Endothelial cell of umbilical vein (primary cell): Measurements from ENCODE around the gene CMTM8. TPM values are rescaled to one million over a fixed set of nuclear protein-coding genes. Genes with fewer than 3 reads are reported as not detected.

Experiments
- BruUV-seq: library from RNA; stranded (reverse); fragments of 400-500 nt; replicated peaks from 2 replicates; lab custom pipeline; 2021; lab: Mats Ljungman, UMichigan
- CTCF ChIA-PET: fragments of 300-600, 350-600 bp; sonication (Branson Sonifier 250); formaldehyde crosslinking; loops from one replicate; lab custom pipeline; 2021; ENCODE audit warnings: antibody characterized with exemption, inconsistent platforms; lab: Charles Lee
- POLR2A ChIA-PET: fragments of 300-600, 350-600 bp; sonication (Branson Sonifier 250); formaldehyde crosslinking; loops from one replicate; lab custom pipeline; 2021; ENCODE audit warnings: antibody characterized with exemption, inconsistent platforms; lab: Charles Lee
- DNase-seq: peaks from one replicate; pipeline ENCODE4 v3.0.0-alpha.2; 2011; ENCODE audit warnings: low read depth, low spot score
- FAIRE-seq: peaks from 2 replicates; lab custom pipeline; 2011; peaks lifted over from hg19 to GRCh38; lab: Jason Lieb, UNC
- H2AFZ ChIP-seq: 2 replicates; pipeline ENCODE4 v1.6.0; 2012; ENCODE audit warnings: low read depth, low read length, control low read depth, inconsistent platforms
- H3K27ac ChIP-seq: 2 replicates; pipeline ENCODE4 v1.5.1; 2011; ENCODE audit warnings: low read depth, mild to moderate bottlenecking, control low read depth, low read length, moderate library complexity; ENCODE audit not compliant: insufficient read depth
- H3K27me3 ChIP-seq, 2 experiments: 2 replicates each; pipeline versions ENCODE4 v1.6.0 to v1.6.1; 2011; ENCODE audit warnings: low read length in 2 of 2, mixed read lengths in 1 of 2; ENCODE audit not compliant: control insufficient read depth in 2 of 2, insufficient read depth in 2 of 2
- H3K36me3 ChIP-seq, 2 experiments: 2 replicates in 1 of 2; 3 replicates in 1 of 2; pipeline ENCODE4 v1.5.1; 2011; ENCODE audit warnings: low read length in 2 of 2, mild to moderate bottlenecking in 1 of 2, moderate library complexity in 1 of 2; ENCODE audit not compliant: control insufficient read depth in 2 of 2, insufficient read depth in 2 of 2; ENCODE audit errors: extremely low read depth in 1 of 2
- H3K4me1 ChIP-seq: 3 replicates; pipeline ENCODE4 v1.5.1; 2011; ENCODE audit warnings: mild to moderate bottlenecking, low read length; ENCODE audit not compliant: control insufficient read depth, insufficient read depth; ENCODE audit errors: extremely low read depth
- H3K4me2 ChIP-seq: 2 replicates; pipeline ENCODE4 v1.6.1; 2011; ENCODE audit warnings: low read length, control low read depth, mixed read lengths; ENCODE audit not compliant: insufficient read depth
- H3K4me3 ChIP-seq, 3 experiments: fragments of 200-600 bp in 1 of 3; sonication (generic), shearing (Covaris generic) in 1 of 3; replicated peaks in 1 of 3; 2 replicates each; pipeline ENCODE4 v1.5.1; 2011 to 2016; ENCODE audit warnings: control low read depth in 3 of 3, low read length in 3 of 3, mild to moderate bottlenecking in 2 of 3, inconsistent platforms in 1 of 3, low read depth in 1 of 3, moderate library complexity in 1 of 3; ENCODE audit not compliant: insufficient read depth in 1 of 3
- H3K79me2 ChIP-seq: 2 replicates; pipeline ENCODE4 v1.6.0; 2012; ENCODE audit warnings: low read length, inconsistent platforms; ENCODE audit not compliant: control insufficient read depth, insufficient read depth
- H3K9ac ChIP-seq: replicated peaks from 2 replicates; pipeline ENCODE3; 2011; ENCODE audit warnings: low read length, control low read depth; ENCODE audit not compliant: insufficient read depth; ENCODE audit errors: extremely low read depth
- H3K9me1 ChIP-seq: replicated peaks from 3 replicates; pipeline ENCODE4 v1.6.0; 2011; ENCODE audit warnings: mild to moderate bottlenecking, low read length; ENCODE audit not compliant: control insufficient read depth, insufficient read depth; ENCODE audit errors: extremely low read depth
- H3K9me3 ChIP-seq: replicated peaks from 2 replicates; pipeline ENCODE4 v1.5.1; 2012; ENCODE audit warnings: low read length, inconsistent platforms; ENCODE audit not compliant: control insufficient read depth, insufficient read depth
- H4K20me1 ChIP-seq: replicated peaks from 2 replicates; pipeline ENCODE3; 2011; ENCODE audit warnings: mild to moderate bottlenecking, low read length; ENCODE audit not compliant: control insufficient read depth, insufficient read depth; ENCODE audit errors: extremely low read depth
- CTCF ChIP-seq, 2 donors: IDR thresholded peaks; 1 replicate in 1 of 2; 2 replicates in 1 of 2; pipeline ENCODE4 v1.5.1; 2011; ENCODE audit warnings: low read length in 2 of 2, mild to moderate bottlenecking in 2 of 2, moderate library complexity in 2 of 2, control low read depth in 1 of 2, inconsistent platforms in 1 of 2, low read depth in 1 of 2; ENCODE audit not compliant: insufficient read depth in 1 of 2; ENCODE audit errors: extremely low read depth in 1 of 2
- EZH2 ChIP-seq: IDR thresholded peaks from 2 replicates; pipeline ENCODE4 v1.6.1; 2012; ENCODE audit warnings: borderline replicate concordance, low read depth, mild to moderate bottlenecking, moderate library complexity, low read length, inconsistent platforms; ENCODE audit not compliant: severe bottlenecking
- FOS ChIP-seq: IDR thresholded peaks from 2 replicates; pipeline ENCODE4 v1.6.1; 2011; ENCODE audit warnings: mild to moderate bottlenecking, low read length, moderate library complexity, borderline replicate concordance; ENCODE audit not compliant: insufficient read depth
- GATA2 ChIP-seq: IDR thresholded peaks from 2 replicates; pipeline ENCODE4 v1.7.0; 2011; ENCODE audit warnings: low read depth, mild to moderate bottlenecking, moderate library complexity, mixed read lengths, low read length; ENCODE audit not compliant: insufficient read length, insufficient read depth
- JUN ChIP-seq: IDR thresholded peaks from 2 replicates; pipeline ENCODE4 v1.6.1; 2011; ENCODE audit warnings: borderline replicate concordance, low read depth; ENCODE audit not compliant: insufficient read length, insufficient read depth
- MYC ChIP-seq: IDR thresholded peaks from one replicate; pipeline ENCODE4 v1.6.1; 2011; ENCODE audit warnings: mild to moderate bottlenecking, low read depth, low read length
- POLR2A ChIP-seq: IDR thresholded peaks from 2 replicates; pipeline ENCODE4 v1.6.1; 2012; ENCODE audit warnings: low read depth, mild to moderate bottlenecking, control low read depth, low read length
- POLR2AphosphoS5 ChIP-seq: IDR thresholded peaks from 2 replicates; pipeline ENCODE4 v1.6.1; 2012; ENCODE audit warnings: low read depth, mild to moderate bottlenecking, control low read depth, low read length, moderate library complexity; ENCODE audit not compliant: insufficient read depth
- dilution Hi-C: fragments of 300-500 bp; cut with MboI; formaldehyde crosslinking; loops from one replicate; pipeline ENCODE4 v1.15.0; 2019; ENCODE audit warnings: low sequenced_read_pairs; ENCODE audit not compliant: extremely low pct_ligation_motif_present
- intact Hi-C: fragments of 100-400 bp; cut with micrococcal nuclease; formaldehyde crosslinking; loops from one replicate; pipeline ENCODE4 v1.10.0; 2022
- polyA plus RNA-seq, 4 experiments: library from polyadenylated mRNA; depleted of rRNA in 3 of 4; stranded (reverse) in 3 of 4; unstranded in 1 of 4; fragments of >200 nt; gene quantifications; 2 replicates each; pipeline versions ENCODE4 v1.2.1 to v1.2.3, GENCODE V29; 2011 to 2012; ENCODE audit warnings: missing spikeins in 1 of 4
- total RNA-seq: library from RNA; stranded (reverse); gene quantifications from 2 replicates; pipeline ENCODE4 v1.2.3, GENCODE V29; 2021
- TF ChIP-seq, protein P1 (sequence below): IDR thresholded peaks from 2 replicates; pipeline ENCODE4 v1.6.1; 2011; ENCODE audit not compliant: insufficient read depth, insufficient read length

The CMTM8 gene
- total and polyA plus RNA-seq, 2 donors (not counting 3 experiments of a cell fraction or from before 2014, with no cell fraction given), result 7.3 to 11.9 TPM

- intact Hi-C loops (no loop called here), dilution Hi-C loops (no loop called here)
- no peaks in the 10 kb centered on the region for H3K36me3 ChIP-seq
- no peak overlapping the region for H3K9ac ChIP-seq
- DNase-seq, result no peak
- no peak overlapping the region for H3K27ac ChIP-seq
- H3K79me2 ChIP-seq, result no peaks in the 10 kb centered on the region
- H3K9me1 ChIP-seq, result no peaks in the 10 kb centered on the region
- ChIA-PET CTCF (interaction anchor here (0.9 to 1.5 kb wide), 3 partner anchors 9 to 163 kb away, joined by 3 to 4 read pairs (median 3); no protein-coding TSS in a partner anchor), POLR2A (no interaction called here)
- no peak overlapping the region for H3K4me3 ChIP-seq
- no peaks in the 10 kb centered on the region for H3K4me1 ChIP-seq
- no peak overlapping the region for H2AFZ ChIP-seq
- TF ChIP-seq POLR2A (no peak), EZH2 (no peak), MYC (no peak), CTCF (IDR thresholded peaks at IDR 0.05; ENCODE audit: extremely low read depth in 1 of 2, insufficient read depth in 1 of 2, low read depth in 1 of 2, low read length in 2 of 2) (no peak), POLR2AphosphoS5 (no peak), GATA2 (no peak), FOS (no peak), JUN (no peak)
- TF ChIP-seq, protein P1, sequence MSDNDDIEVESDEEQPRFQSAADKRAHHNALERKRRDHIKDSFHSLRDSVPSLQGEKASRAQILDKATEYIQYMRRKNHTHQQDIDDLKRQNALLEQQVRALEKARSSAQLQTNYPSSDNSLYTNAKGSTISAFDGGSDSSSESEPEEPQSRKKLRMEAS, result no peak
- no peak overlapping the region for H3K4me2 ChIP-seq
- H3K27me3 ChIP-seq, result no peaks in the 10 kb centered on the region
- no TSS peak for BruUV-seq
- H4K20me1 ChIP-seq, result no peaks in the 10 kb centered on the region
- no peak for FAIRE-seq
- no peaks in the 10 kb centered on the region for H3K9me3 ChIP-seq
Measured at GRCh38 chr3:32303977-32304881, 65.7 kb downstream of the CMTM8 start.
